HG02840 (cell line): ENCODE results near the gene RFPL3.

Source experiments
- ATAC-seq: cut with Tn5 transposase; IDR thresholded peaks from one replicate; pipeline ENCODE4 v1.9.1; 2021; ENCODE audit warnings: mild to moderate bottlenecking, moderate library complexity, moderate number of reproducible peaks; ENCODE audit not compliant: unreplicated experiment, low FRiP score

Gene RFPL3

GRCh38 chr22:32407312-32407711, 49.6 kb downstream of the RFPL3 start:
- ATAC-seq, result no peak

- no peak for ATAC-seq
These were observed 50.3 kb downstream of the RFPL3 start for GRCh38 chr22:32407936-32408335.

DNA sequence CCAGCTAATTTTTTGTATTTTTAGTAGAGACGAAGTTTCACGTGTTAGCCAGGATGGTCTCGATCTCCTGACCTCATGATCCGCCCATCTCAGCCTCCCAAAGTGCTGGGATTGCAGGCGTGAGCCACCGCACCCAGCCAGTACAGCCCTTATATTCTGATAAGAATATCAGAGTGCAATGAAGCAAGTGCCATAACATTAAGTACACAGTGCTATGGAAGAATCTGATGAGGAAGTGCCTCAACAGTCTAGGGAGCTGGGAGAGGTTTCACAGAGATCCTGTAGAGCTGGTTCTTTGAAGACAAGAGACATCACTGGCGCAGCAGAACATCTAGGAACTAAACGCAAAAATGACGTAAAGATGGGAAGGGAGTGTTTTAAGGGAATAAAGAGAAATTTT, 52.3 kb downstream of the RFPL3 start:
- no peak for ATAC-seq

GRCh38 chr22:32410459-32410858, 52.8 kb downstream of the RFPL3 start:
- no peak for ATAC-seq
